GM12875 (cell line): Measurements from ENCODE around the gene TTYH2.

Experiments used
- H3K4me3 ChIP-seq: one replicate; pipeline ENCODE4 v1.5.1; 2011; ENCODE audit warnings: low read depth, low read length, control low read depth
- TF ChIP-seq, protein P1 (sequence below): IDR thresholded peaks from 2 replicates; pipeline ENCODE4 v1.5.1; 2011; ENCODE audit warnings: low read depth, mild to moderate bottlenecking, control low read depth, inconsistent platforms, low read length, moderate library complexity, borderline replicate concordance; ENCODE audit not compliant: insufficient read depth

TTYH2 gene

GRCh38 chr17:74201948-74202347 is 11.4 kb upstream of the TTYH2 start:
- no peak overlapping the region for H3K4me3 ChIP-seq
- TF ChIP-seq, protein P1, sequence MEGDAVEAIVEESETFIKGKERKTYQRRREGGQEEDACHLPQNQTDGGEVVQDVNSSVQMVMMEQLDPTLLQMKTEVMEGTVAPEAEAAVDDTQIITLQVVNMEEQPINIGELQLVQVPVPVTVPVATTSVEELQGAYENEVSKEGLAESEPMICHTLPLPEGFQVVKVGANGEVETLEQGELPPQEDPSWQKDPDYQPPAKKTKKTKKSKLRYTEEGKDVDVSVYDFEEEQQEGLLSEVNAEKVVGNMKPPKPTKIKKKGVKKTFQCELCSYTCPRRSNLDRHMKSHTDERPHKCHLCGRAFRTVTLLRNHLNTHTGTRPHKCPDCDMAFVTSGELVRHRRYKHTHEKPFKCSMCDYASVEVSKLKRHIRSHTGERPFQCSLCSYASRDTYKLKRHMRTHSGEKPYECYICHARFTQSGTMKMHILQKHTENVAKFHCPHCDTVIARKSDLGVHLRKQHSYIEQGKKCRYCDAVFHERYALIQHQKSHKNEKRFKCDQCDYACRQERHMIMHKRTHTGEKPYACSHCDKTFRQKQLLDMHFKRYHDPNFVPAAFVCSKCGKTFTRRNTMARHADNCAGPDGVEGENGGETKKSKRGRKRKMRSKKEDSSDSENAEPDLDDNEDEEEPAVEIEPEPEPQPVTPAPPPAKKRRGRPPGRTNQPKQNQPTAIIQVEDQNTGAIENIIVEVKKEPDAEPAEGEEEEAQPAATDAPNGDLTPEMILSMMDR: no peak

DNA sequence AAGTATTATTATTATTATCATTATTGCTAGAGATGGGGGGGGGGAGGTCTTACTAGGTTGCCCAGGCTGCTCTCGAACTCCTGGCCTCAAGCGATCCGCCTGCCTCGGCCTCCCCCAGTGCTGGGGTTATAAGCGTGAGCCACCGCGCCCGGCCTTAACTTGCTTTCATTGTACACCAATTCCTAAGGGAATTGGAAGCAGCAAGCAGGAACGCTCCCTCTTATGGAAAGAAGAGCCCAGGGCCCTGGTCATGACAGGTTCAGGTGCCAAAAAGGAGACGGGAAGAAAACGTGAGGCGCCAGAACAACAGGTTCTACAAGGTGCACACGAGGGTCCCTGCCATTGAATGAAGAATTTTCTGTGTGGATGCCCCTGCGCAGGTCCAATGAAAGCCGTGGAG is 10.4 kb upstream of the TTYH2 start:
- TF ChIP-seq, protein P1: no peak
- no peak overlapping the region for H3K4me3 ChIP-seq

GRCh38 chr17:74203439-74204240 is 9.7 kb upstream of the TTYH2 start, which contains the start of gene RPL38:
Gene RPL38 (plus strand): TSS chr17:74203678. CDS start chr17:74203956, 278 bp downstream.
- TF ChIP-seq, protein P1: peak; percentile 95
- peak within 1 kb of the TSS; percentile 84 for H3K4me3 ChIP-seq

- H3K4me3 ChIP-seq: peak overlapping the region; percentile 84
- TF ChIP-seq, protein P1: no peak
Measured at GRCh38 chr17:74204474-74204873, 8.9 kb upstream of the TTYH2 start.

DNA sequence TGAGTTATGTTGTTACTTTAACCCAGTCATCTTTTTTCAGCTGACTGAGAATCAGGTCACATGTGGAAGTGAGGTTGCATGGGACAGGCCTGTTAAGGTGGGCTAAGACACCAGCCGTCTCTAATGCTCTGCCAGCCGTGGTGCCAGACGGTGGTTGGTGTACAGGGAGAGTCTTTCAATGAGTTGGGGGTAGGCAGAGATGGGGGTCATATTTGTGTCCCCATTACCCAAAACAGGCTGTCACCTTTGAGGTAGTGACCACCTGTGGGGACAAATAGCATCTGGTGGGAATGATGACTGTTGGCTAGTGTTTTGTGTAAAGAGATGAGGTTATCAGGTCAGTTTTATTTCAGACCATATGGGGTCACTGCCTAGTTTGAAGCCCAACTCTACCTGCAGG is 8.1 kb upstream of the TTYH2 start:
- peak overlapping the region; percentile 84 for H3K4me3 ChIP-seq

GRCh38 chr17:74206332-74206818 is 7.0 kb upstream of the TTYH2 start:
- TF ChIP-seq, protein P1: no peak

More for the DNA sequence above, 8.1 kb upstream of the TTYH2 start:
- TF ChIP-seq, protein P1: no peak

More at GRCh38 chr17:74206332-74206818, 7.0 kb upstream of the TTYH2 start:
- no peak overlapping the region for H3K4me3 ChIP-seq
